ENCODE data around the gene OSBPL10.

DNA sequence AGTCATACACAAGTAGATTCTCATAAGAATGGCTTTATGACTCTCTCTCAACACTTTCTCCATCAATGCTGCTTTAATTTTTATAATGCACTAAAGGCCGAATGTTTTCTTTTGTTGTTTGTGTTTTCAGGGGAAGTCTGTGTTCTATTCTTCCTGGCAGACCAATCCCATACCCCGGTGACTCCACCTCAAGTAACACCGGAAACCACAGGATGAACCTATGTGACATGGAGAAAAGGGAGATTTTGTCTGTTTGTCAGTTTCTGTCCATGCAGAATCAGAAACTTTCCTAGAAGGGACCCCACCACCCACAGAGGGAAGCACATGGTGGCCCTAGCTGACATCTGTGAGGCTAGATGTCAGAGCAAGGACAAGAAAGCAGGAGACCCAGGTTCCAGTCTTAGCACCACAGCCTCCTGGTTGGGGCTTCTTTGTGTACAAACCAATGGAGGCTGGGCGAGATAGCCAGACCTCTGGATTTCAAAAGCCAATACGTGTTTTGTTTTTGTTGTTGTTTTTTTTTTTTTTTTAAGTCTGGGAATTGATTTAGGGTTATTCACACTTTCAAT, 109.0 kb downstream of the OSBPL10 start:
- TF ChIP-seq CTCF (conservative IDR thresholded peaks at IDR 0.05; ENCODE audit: low read depth, low read length): no peak
- TF ChIP-seq EZH2 (IDR thresholded peaks at IDR 0.05; ENCODE audit: borderline replicate concordance, low read depth, low read length, poor library complexity, severe bottlenecking): no peak
